Fibroblast of the aortic adventitia (primary cell): Measurements from ENCODE around the gene FIGN. TPM values are rescaled to one million over a fixed set of nuclear protein-coding genes. Genes with fewer than 3 reads are reported as not detected.

ENCODE experiments used
- DNase-seq: peaks from one replicate; pipeline ENCODE4 v3.0.0-alpha.2; 2010; ENCODE audit warnings: low read depth
- H3K4me3 ChIP-seq: 2 replicates; pipeline ENCODE4 v1.5.1; 2011; ENCODE audit warnings: low read depth, mild to moderate bottlenecking, control low read depth, low read length, moderate library complexity
- CTCF ChIP-seq: IDR thresholded peaks from 2 replicates; pipeline ENCODE4 v1.5.1; 2011; ENCODE audit warnings: mild to moderate bottlenecking, low read length, control low read depth, inconsistent platforms; ENCODE audit not compliant: insufficient read depth
- total RNA-seq: library from RNA; depleted of rRNA; stranded (reverse); fragments of >200 nt; gene quantifications from 2 replicates; pipeline ENCODE4 v1.2.3, GENCODE V29; 2012; ENCODE audit warnings: low replicate concordance

Gene FIGN
- total RNA-seq, 1 donor = 4.1 TPM

- no peak for DNase-seq
- TF ChIP-seq CTCF = no peak
- no peak overlapping the region for H3K4me3 ChIP-seq
Observed at GRCh38 chr2:163633291-163633690, 102.5 kb downstream of the FIGN start.

DNA sequence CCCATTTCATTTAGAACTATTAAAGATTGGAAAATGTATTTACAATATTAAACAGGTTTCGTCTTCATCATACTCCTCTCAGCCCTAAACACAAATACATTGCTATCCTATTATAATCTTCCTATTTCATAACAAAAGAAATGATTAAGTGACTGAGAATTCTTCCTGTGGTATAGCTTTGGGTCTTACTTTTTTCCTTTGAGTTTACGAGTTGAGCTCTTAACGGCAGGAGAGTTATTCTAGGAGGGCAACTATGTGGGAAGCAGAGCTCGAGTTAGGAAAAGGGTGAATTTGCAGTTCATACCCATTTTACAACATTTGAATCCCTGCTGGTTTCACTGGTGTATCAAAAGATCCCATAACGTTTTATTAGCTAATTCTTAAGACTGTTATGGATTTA, 105.0 kb downstream of the FIGN start:
- no peak overlapping the region for H3K4me3 ChIP-seq
- DNase-seq = no peak
- TF ChIP-seq CTCF = no peak

GRCh38 chr2:163626639-163627109, 109.1 kb downstream of the FIGN start:
- TF ChIP-seq CTCF = no peak
- no peak for DNase-seq
- H3K4me3 ChIP-seq = no peak overlapping the region

GRCh38 chr2:163626208-163626607, 109.6 kb downstream of the FIGN start:
- no peak for DNase-seq
- TF ChIP-seq CTCF = no peak
- H3K4me3 ChIP-seq = no peak overlapping the region

DNA sequence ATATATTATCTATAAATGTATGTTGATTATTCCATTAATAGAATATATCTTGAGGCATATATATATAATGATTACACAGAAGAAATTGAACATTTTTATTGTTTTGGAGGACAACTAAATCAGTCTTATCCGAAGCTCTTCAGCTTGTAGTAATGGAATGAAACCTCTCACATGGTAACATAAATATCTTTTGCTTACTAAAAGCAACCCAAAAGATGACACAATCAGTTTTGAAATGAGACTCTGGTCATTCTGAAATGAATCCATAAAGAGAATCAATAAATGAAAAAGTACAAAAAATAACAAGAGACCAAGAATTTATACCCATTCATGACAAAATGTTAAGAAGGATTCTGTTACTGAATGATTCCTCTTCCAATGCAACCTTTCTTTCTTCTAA, 110.2 kb downstream of the FIGN start:
- no peak overlapping the region for H3K4me3 ChIP-seq
- TF ChIP-seq CTCF = no peak
- DNase-seq = no peak

DNA sequence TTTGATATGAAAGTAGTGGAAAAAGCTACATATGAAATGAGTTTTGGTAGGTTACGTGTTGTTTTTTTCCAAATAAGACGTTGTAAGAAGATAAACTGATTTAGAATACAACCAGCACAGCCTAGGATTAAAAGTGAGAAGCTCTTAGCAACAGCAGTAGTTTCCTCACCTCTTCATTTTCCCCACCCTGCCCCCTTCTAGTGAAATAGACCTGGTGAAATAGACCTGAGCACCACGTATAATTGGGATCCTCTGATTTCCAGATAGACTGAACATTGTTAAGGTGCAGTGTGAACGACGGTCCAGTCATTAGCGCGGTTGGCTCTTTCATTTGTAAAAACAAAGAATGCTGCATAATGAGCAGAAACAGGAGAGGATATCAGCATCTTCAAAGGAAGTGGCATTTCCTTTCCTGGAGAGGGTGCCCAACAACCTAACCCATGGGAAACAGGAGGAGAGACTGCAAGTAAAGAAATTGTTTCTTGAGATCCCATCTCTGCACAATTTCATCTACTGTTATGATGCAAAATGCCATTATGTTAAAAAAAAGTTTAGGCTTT, 114.3 kb downstream of the FIGN start:
- TF ChIP-seq CTCF = no peak
- DNase-seq = no peak
- no peak overlapping the region for H3K4me3 ChIP-seq

DNA sequence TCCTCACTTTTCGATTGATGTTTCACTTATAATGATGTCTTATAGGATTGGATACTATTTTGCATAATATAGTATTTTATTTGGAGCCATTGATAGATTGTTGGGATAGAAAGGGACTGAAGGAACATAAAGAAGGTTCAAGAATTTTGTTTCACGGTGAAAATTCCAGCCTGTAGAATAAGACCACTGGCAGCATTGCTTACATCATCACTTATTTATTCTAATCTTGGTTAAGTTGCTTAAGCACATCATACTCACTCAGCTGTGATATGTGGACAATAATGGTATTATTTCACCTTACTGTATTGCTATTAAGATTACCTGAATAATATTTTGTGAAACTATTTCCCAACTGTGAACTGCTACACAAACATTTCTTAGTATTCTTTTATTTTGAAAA, 118.3 kb downstream of the FIGN start:
- TF ChIP-seq CTCF = no peak
- no peak overlapping the region for H3K4me3 ChIP-seq
- DNase-seq = no peak
